ENCODE data around the gene LOXL1.

The LOXL1 gene

GRCh38 chr15:73889762-73890124, 36.5 kb upstream of the LOXL1 start:
- ATAC-seq, result no peak
- no peak for TF ChIP-seq CSDC2 (CRISPR knock-in tag; IDR thresholded peaks at IDR 0.05)
- TF ChIP-seq ZNF565 (CRISPR knock-in tag; conservative IDR thresholded peaks at IDR 0.05; ENCODE audit: low read depth), result no peak
- TF ChIP-seq CSRNP3 (CRISPR knock-in tag; IDR thresholded peaks at IDR 0.05), result no peak
- TF ChIP-seq ZNF70 (CRISPR knock-in tag; IDR thresholded peaks at IDR 0.05), result no peak
- no peak for TF ChIP-seq TCF4 (CRISPR knock-in tag; IDR thresholded peaks at IDR 0.05; ENCODE audit: borderline replicate concordance)
- no peak for TF ChIP-seq ZC3H10 (CRISPR knock-in tag; IDR thresholded peaks at IDR 0.05)
- TF ChIP-seq PATZ1 (CRISPR knock-in tag; IDR thresholded peaks at IDR 0.05; ENCODE audit: borderline replicate concordance), result no peak
- TF ChIP-seq TOX (CRISPR knock-in tag; IDR thresholded peaks at IDR 0.05; ENCODE audit: borderline replicate concordance), result no peak
- TF ChIP-seq ZFP30 (CRISPR knock-in tag; IDR thresholded peaks at IDR 0.05), result no peak
- TF ChIP-seq ZNF8 (CRISPR knock-in tag; IDR thresholded peaks at IDR 0.05), result no peak
- TF ChIP-seq ISL1 (CRISPR knock-in tag; IDR thresholded peaks at IDR 0.05), result no peak

- TF ChIP-seq ZFP30 (CRISPR knock-in tag; IDR thresholded peaks at IDR 0.05), result no peak
- no peak for ATAC-seq
These were observed 34.6 kb upstream of the LOXL1 start for GRCh38 chr15:73891328-73892315.

- ATAC-seq, result no peak
- TF ChIP-seq CREB5 (CRISPR knock-in tag; IDR thresholded peaks at IDR 0.05; ENCODE audit: low read depth), result no peak
- no peak for TF ChIP-seq ZNF8 (CRISPR knock-in tag; IDR thresholded peaks at IDR 0.05)
- no peak for TF ChIP-seq TOX (CRISPR knock-in tag; IDR thresholded peaks at IDR 0.05; ENCODE audit: borderline replicate concordance)
- no peak for TF ChIP-seq PATZ1 (CRISPR knock-in tag; IDR thresholded peaks at IDR 0.05; ENCODE audit: borderline replicate concordance)
- TF ChIP-seq ESRRG (CRISPR knock-in tag; IDR thresholded peaks at IDR 0.05), result no peak
- TF ChIP-seq GLIS3 (CRISPR knock-in tag; IDR thresholded peaks at IDR 0.05), result no peak
- TF ChIP-seq ZFP3 (CRISPR knock-in tag; IDR thresholded peaks at IDR 0.05), result no peak
- no peak for TF ChIP-seq PPARA (CRISPR knock-in tag; IDR thresholded peaks at IDR 0.05; ENCODE audit: borderline replicate concordance)
- no peak for TF ChIP-seq TCF4 (CRISPR knock-in tag; IDR thresholded peaks at IDR 0.05; ENCODE audit: borderline replicate concordance)
- TF ChIP-seq ZC3H10 (CRISPR knock-in tag; IDR thresholded peaks at IDR 0.05), result no peak
- TF ChIP-seq TSHZ2 (CRISPR knock-in tag; IDR thresholded peaks at IDR 0.05), result no peak
- no peak for TF ChIP-seq BACH2 (CRISPR knock-in tag; IDR thresholded peaks at IDR 0.05; ENCODE audit: borderline replicate concordance)
These were observed 33.6 kb upstream of the LOXL1 start for GRCh38 chr15:73892446-73893226.
